NCI-H187 treated with DMSO at 0.1 percent for 48 hours (cell line): Measurements from ENCODE around the gene DZANK1.
"Not testable (repeated sequence)": the region's sequence is repeated elsewhere in the genome, so short reads cannot be mapped to it uniquely, and the experiment has no call there.

Experiments used
- DNase-seq: peaks from one replicate; lab custom pipeline; 2025; lab: John Stamatoyannopoulos, UW

Gene DZANK1

GRCh38 chr20:18375551-18375950 is 91.3 kb downstream of the DZANK1 start:
- DNase-seq = not testable (repeated sequence)

- DNase-seq = no peak
Observed at GRCh38 chr20:18372296-18372695, 94.5 kb downstream of the DZANK1 start.

GRCh38 chr20:18364768-18365167 is 102.1 kb downstream of the DZANK1 start:
- no peak for DNase-seq

GRCh38 chr20:18363708-18364107 is 103.1 kb downstream of the DZANK1 start:
- DNase-seq = no peak

- DNase-seq = no peak
Observed at GRCh38 chr20:18362916-18363315, 103.9 kb downstream of the DZANK1 start.

GRCh38 chr20:18361678-18362077 is 105.2 kb downstream of the DZANK1 start:
- no peak for DNase-seq

GRCh38 chr20:18360635-18361034 is 106.2 kb downstream of the DZANK1 start:
- DNase-seq = no peak

- no peak for DNase-seq
Observed at GRCh38 chr20:18359854-18360253, 107.0 kb downstream of the DZANK1 start.

- not testable (repeated sequence) for DNase-seq
Observed at GRCh38 chr20:18349749-18350148, 117.1 kb downstream of the DZANK1 start.
